PFSK-1 (cell line): ENCODE measurements around the gene CCDC88C.

Source experiments
- POLR2AphosphoS5 ChIP-seq: IDR thresholded peaks from 2 replicates; pipeline ENCODE4 v1.6.1; 2012; ENCODE audit warnings: low read depth, mild to moderate bottlenecking, control low read depth, low read length, moderate library complexity
- REST ChIP-seq, 2 experiments: IDR thresholded peaks; 2 replicates each; pipeline versions ENCODE4 v1.6.1 to v1.8.0; 2011 to 2012; ENCODE audit warnings: low read depth in 2 of 2, low read length in 2 of 2, control low read depth in 1 of 2, inconsistent platforms in 1 of 2, mild to moderate bottlenecking in 1 of 2, moderate library complexity in 1 of 2; ENCODE audit not compliant: insufficient read depth in 1 of 2
- SIN3A ChIP-seq: IDR thresholded peaks from 2 replicates; pipeline ENCODE4 v1.6.1; 2012; ENCODE audit warnings: mild to moderate bottlenecking, low read length, moderate library complexity, borderline replicate concordance; ENCODE audit not compliant: insufficient read depth
- TAF1 ChIP-seq: IDR thresholded peaks from 2 replicates; pipeline ENCODE4 v1.6.1; 2012; ENCODE audit warnings: low read length, control low read depth, borderline replicate concordance; ENCODE audit not compliant: insufficient read depth

GRCh38 chr14:91313852-91314251, 103.8 kb downstream of the CCDC88C start:
- no peak for TF ChIP-seq REST (IDR thresholded peaks at IDR 0.05; ENCODE audit: insufficient read depth in 1 of 2, low read depth in 2 of 2, low read length in 2 of 2)
- no peak for TF ChIP-seq TAF1
- TF ChIP-seq POLR2AphosphoS5: no peak
- no peak for TF ChIP-seq SIN3A
